Non-pigmented ciliary epithelial cell (primary cell): ENCODE measurements around the gene GPR89A.
"Not testable (repeated sequence)": the region's sequence is repeated elsewhere in the genome, so short reads cannot be mapped to it uniquely, and the experiment has no call there.

Experiments used
- DNase-seq: peaks from one replicate; pipeline ENCODE4 v3.0.0-alpha.2; 2010; ENCODE audit warnings: low read depth

GPR89A gene

DNA sequence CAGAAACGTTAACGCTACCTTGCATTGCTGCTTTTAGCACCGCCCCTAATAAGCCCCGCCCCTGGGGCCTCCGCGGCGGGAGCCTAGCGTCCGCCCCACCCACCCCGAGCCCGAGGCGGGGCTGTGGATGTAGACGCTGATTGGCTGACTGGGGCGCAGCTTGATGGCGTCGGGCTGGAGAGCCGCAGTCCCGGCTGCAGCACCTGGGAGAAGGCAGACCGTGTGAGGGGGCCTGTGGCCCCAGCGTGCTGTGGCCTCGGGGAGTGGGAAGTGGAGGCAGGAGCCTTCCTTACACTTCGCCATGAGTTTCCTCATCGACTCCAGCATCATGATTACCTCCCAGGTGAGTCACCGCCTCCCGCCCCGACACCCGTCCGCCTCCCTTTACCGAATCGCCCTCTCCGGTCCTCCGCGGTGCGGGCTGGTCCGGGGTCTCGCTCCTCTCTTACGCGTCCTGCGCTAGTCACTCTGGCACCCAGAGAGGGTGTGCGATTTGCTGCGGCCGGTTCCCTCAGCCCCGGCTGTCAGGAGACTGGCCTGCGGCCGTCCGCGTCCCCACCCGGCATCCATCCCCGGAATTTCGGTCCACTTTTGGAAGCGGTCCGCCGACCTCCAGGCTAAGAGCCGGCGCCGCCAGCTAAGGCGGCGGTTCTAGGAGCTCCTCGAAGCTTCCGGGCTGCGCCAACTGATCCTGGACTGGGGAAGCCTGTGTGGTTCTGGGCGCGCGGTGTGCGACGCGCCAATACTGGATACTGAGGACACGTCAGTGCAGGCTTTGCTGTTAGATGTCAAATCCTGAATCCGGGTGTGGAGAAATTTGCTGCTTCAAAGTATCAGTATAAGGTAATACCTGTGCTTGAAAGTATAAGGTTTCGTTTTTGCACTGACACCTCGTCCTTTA, at the start of gene GPR89A:
GPR89A (plus strand) TSS at position 156 of the 901 bp plus-strand sequence; CDS start at position 302, 146 bp downstream.
- peak; percentile 43 for DNase-seq

DNA sequence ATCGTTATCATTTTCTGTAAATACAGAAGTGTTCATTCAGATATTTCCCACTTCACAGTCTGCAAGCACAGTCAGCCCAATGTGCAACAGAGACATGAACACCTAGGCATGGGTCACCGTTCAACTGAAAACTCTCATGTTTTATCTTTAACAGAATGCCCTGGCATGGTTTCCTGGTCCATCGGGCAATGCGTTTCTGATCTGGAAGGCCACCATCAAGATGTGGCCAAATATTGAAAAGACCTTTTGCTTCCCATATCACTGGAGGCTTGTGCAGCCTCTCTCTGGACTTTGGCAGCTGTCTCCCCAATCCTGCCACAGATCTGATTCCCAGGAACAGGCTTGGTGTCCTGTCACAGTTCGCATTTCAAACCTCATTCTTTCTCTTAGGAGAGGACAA, 21.0 kb upstream of the GPR89A start:
- not testable (repeated sequence) for DNase-seq

DNA sequence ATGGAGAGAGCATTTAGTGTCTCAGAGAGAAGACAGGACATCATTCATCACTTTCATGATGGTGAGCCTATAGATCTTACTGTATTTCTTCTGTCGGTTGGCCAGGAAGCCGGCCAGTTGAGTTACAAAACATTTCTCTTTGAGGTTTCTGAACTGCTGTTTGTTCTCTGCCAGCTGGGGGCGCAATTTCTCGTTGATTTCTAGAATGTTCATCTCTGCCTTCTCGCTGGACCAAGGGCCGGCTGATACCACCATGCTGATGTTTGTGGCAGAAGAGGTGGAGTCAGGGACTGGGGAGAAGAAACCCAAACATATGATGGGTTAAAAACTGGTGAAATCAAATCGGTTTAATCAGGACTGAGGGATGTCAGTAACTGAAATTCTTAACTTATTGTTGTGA, 17.0 kb upstream of the GPR89A start:
- DNase-seq: not testable (repeated sequence)

DNA sequence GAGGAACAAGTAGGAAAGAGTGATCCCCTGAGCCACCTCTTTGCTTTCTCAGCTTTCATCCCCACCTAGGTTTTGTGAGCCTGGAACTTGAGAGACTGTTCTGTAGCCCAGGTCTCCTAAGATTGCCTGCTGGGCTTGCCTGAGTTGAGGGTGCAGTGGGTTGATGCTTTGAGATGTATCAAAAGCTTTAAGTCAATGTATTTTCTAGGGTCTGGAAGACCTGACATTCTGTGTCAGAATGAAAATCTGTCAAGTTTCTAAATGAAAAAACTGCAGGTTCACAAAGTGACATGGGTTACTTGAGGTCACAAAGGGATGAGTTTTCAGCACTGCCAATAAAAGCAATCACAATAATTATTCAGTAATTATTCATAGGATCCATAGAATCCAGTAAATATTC, 15.4 kb upstream of the GPR89A start:
- not testable (repeated sequence) for DNase-seq

DNA sequence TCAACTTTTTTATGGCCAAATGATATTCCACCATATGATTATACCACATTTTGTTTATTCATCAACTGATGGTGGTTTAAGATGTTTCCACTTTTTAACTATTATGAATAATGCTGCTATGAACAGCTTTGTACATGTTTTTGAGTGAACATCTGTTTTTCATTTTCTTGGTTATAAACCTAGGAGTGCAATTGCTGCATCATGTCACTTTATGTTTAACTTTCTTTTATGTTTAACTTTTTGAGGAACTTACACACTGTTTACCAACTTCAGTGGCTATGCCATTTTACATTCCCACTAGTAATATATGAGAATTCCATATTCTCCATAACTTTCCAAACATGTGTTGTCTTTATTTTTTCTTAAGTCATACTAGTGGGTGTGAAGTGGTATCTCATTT, 12.4 kb upstream of the GPR89A start:
- DNase-seq: not testable (repeated sequence)

DNA sequence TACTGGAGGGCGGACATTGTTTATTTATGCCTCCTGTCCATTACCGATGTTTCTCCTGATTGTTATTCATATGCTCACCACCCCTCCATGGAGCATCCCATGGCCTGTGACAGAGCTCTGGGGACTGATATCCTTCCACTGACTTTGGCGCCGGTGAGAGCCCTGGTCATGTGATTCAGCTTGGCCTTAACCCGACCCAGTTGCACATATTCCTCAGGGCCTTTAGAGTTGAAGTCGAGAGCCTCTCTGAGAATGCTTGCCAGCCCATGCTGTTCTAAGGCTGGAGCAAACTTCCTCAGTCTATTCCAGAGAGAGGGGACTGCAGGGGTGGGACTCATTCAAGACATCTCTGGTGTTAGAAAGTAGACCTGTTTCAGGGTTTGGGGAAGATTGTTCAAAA, 11.6 kb upstream of the GPR89A start:
- DNase-seq: not testable (repeated sequence)

DNA sequence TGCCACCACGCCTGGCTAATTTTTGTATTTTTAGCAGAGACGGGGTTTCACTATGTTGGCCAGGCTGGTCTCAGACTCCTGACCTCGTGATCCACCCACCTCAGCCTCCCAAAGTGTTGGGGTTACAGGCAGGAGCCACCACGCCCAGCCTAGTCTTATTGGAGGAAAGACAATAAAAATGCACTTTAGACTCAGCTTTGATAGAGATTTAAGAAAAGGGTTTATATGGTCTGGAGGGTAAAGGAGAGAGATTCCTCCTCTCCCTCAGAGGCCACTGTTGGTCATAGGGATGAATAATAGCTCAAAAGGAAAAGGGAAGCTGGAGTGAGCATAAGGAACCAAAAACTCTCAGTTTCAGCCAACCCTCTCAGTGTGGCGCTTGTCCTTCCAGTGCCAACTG, 8.4 kb upstream of the GPR89A start:
- DNase-seq: not testable (repeated sequence)

DNA sequence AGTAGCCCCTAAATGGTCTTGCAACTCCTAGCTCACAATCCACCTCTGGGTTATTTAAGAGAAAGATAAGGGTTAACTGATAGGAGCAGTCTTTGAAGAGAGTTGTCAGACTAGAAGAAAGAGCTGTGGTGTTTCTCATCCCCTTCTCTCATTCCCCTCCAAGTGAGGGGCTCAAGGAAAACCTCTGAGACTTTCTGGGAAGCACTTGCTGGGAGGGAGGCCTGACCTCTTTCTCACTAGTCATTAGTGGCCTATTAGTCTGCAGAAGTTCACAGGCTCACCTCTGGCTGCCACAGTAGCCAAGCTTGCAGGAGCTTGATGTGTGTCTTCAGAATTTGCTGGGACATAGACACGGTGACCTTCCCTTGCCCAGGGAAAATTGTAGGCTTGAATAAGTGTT, 6.2 kb upstream of the GPR89A start:
- DNase-seq: no peak

DNA sequence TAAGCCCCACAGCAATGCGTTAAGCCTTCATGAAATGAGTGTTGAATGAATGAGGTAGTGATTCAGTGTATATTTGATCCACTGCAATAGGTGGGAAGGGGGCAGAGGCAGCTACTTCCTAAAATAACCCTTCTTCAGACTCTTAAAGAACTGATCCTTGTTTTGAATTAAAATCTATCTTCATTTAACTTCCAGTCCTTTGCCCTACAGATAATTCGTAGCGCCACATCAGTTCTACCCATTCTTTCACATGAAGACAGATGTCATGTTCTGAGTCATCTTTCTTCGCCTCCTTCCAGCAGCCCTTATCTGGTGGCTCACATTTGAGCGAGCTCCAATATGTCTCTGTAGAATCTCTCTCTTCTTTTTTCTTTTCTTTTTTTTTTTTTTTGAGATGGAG, 948 bp upstream of the GPR89A start:
- not testable (repeated sequence) for DNase-seq

DNA sequence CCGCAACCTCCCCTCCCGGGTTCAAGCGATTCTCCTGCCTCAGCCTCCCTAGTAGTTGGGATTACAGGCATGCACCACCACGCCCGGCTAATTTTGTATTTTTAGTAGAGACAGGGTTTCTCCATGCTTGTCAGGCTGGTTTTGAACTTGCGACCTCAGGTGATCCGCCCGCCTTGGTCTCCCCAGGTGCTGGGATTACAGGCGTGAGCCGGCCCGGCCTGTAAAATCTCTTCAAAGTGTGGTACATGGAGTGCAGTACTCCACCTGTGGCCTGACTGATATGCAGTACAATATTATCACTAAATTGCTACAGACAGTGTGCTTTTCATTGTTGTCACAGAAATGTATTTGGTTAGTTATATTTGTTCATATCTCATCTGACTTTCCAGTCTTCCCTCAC, 499 bp upstream of the GPR89A start:
- not testable (repeated sequence) for DNase-seq

DNA sequence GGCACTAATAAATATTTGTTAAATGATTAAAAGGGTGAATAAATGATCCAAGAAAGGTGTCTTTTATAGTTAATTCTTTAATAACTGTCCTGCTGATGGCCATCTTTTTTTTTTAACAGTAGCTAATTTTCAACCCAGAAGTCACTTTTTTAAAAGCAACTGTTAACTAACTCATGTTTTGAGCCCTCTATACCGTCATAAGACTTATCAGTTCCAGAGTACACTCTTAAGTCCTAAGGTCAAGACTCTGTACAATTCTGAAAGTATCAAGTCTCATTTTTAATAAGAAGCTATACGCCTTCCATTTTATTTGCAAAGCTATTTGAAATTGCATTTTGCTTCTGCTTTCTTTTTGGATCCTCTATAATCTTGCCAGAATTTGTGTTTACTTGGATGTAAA, 3.0 kb downstream of the GPR89A start:
- not testable (repeated sequence) for DNase-seq

DNA sequence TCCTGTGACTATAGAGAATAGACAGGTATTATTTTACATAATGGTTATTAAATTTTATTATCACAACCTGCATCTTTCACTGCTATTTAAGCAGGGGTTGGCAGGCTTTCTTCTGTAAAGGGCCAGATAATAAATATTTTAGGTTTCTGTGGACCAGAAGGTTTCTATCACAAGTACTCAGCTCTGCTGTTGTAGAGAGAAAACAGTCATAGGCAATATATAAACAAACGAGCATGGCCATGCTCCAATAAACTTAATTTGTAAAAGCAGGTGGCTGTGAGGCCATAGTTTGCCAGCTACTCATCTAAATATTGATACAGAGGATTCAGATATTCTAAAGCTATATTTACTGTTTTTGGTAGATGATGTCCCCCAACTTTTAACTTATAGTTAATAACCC, 12.3 kb downstream of the GPR89A start:
- DNase-seq: not testable (repeated sequence)

DNA sequence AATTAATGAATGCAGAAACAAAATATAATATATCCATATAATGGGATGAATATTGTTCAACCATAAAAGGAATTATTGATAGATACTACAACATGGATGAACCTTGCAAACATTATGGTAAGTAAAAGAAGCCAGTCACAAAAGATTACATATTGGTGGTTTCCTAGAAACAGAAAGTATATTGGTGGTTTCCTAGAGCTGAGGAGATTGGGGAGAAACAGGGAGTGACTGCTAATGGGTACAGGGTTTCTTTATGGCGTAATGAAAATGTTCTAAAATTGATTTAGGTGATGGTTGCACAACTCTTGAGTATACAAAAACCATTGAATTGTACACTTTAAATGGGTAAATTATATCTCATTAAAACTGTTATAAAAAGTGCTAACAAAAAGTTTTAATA, 14.4 kb downstream of the GPR89A start:
- DNase-seq: not testable (repeated sequence)

DNA sequence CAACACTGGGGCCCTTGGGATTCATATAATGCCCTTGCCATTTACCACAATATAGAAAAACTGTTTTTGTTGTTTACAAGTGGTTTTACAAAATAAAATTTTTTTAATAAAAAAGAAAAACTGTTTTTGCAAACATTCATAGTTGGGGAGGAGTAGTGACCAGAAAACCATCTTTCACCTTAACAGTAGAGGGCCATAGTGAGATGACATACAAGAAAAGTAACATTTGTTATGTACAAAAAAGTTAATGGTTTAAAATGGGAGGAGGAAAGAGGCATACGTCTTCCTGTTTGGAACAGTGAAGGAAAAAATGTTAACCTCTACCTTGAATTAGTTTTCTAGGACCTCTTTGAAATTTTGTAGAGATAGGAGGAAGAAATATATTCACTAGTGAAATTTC, 28.4 kb downstream of the GPR89A start:
- not testable (repeated sequence) for DNase-seq

DNA sequence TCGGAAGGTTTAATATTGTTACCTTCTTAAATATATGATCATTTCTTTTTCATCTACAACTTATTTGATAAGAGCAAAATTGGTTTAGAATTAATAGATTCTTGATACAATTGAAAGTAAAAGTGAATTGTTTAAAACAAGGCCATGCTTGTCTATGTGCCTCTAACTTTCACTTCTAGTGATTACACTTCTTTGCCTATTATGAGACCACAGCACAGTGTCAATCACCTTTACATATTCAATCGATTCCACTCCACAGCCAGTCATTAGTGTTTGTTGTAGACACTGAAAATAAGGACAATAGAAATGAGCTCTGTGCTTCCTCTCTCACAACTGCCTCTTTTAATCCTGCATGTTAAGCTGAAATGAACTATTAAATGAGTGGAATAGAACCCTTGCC, 34.1 kb downstream of the GPR89A start:
- not testable (repeated sequence) for DNase-seq

DNA sequence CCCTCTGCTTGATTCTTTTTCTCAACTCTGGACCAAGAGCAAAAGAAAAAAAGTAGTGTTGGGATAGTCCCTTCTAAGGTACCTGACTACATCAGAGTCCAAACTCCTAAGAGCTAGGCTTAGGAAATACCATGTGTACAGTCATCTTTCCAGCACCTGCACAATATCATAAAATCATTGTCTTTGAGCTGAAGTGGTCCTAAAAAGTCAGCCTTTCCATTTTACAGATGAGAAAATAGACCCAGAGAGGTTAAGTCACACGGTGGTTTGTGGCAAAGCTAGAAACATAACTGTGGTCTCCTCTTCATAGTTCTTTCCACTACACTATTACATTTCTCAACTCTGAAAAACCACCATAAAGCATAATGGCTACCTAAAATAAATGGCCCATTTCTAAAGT, 36.2 kb downstream of the GPR89A start:
- DNase-seq: not testable (repeated sequence)

DNA sequence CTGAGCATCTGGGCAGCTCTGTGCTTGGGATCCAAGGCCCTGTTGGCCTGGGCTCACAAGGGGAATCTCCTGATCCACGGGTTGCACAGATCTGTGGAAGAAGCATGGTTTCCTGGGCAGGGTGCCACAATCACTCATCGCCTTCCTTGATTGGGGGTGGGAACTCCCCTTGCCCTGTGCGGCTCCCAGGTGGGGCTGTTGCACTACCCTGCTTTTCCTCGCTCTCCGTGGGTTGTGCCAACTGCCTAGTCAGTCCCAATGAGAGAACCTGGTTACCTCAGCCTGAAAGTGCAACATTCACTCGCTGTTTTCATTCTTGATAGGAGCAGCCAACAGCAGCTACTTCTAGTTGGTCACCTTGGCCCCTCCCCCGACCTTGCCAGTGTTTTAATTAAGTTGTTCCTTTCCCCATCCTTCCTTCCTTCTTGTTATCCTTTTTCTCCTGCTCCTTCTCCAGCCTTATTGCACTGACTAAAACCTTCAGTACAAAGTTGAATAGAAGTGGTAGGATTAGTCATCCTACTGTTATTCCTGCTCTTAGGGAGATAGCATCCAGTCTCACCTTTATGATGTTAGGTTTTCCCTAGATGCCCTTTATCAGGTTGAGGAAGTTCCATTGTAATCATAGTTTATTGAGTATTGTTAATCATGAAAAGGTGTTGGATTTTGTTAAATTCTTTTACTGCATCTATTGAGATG, 48.6 kb downstream of the GPR89A start:
- DNase-seq: not testable (repeated sequence)

DNA sequence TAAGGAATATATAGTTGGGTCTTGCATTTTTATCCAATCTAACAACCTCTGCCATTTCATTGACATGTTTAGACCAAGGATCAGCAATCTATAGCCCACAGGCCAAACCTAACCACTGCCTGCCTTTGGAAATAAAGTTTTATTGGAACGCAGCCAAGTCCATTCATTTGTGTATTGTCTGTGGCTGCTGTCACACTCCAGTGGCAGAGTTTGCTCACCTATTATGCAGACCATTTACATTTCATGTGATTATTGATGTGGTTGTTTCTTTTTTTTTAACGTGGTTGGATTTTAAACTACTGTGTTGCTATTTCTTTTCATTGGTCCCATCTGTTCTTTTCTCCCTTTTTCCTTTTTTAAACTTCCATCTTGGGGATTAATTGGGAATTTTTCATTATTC, 54.7 kb downstream of the GPR89A start:
- not testable (repeated sequence) for DNase-seq

DNA sequence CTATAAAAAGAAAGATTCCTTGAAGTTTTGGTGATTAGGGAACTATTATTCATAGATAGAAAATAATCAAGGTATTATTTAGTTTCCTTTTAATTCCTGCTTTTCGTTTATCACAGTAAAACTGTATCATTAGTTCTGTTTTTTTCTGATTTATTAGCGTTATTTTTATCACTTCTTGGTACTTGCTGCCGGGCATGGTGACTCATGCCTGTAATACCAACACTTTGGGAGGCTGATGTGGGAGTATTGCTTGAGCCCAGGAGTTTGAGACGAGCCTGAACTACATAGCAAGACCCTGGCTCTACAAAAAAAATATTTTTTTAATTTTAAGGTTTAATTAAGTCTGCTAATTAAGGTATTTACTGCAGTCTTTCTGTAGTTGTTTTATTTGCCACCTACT, 57.2 kb downstream of the GPR89A start:
- not testable (repeated sequence) for DNase-seq

DNA sequence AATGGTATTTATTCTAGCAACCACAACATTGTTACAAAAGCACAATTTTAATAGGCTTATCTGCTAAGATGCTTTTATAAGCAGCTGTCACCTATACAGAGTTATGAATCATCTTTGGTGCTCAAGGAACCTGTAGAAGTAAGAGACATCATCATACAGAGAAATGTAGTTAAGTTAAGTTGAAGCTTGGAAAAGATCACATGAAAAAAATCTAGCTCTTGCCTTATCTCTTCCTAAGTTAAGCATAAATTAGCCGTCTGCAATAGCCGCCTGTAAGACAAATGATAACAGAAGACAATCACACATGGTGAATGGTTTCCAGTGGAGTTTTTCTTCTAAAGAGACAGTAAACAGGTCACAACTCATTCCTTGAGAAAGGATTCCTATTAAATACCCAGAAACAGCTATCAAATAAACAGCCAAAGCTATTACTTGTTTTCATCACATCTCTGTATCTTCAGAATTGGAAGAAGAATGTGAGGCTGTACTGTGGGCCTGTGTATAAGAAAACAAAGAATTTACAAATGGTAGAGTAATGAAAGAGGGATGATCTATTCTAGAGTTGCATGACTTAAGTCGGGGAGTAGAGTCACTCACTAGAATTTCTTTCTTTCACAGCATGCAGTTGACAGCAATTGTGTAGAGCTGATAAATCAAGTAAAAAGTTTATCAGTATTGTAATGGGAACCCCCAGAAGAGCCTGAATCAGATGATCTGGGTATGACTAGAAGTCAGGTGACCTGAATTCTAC, 63.4 kb downstream of the GPR89A start:
- DNase-seq: not testable (repeated sequence)

DNA sequence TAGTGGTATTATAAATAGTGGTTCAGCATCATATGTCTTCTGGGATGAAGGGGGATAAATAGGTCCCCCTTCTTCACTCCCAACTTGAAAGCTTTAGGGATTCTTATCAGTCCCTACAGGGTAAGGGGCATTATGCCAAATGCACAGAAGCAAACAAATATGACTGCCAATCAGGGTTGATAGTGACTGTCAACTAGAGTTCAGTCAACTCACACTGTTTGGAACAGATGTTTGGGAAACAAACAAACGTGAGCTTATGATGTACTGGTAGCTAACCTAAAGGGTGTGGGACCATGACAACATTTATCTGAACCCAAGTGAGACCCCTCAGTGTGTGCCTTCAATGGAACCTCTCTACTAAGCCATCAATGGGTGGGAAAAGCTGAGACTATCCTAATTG, 65.4 kb downstream of the GPR89A start:
- not testable (repeated sequence) for DNase-seq

DNA sequence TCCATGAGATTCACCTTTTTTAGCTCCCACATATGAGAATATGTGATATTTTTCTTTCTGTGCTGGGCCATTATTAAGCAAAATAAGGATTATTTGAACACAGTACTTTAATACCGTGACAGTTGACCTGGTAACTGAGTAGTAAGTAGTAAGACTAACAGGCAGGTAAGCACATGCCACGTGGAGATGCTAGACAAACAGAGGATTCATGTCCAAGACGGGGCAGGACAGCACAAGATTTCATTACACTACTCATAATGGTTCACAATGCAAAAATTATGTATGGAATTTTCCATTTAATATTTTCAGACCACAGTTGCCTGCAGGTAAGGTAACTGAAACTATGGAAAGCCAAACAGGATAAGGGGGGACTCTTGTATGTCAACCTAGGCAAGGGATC, 77.1 kb downstream of the GPR89A start:
- DNase-seq: not testable (repeated sequence)
